HCT116 (cell line): ENCODE results near the gene DCDC2. TPM values are rescaled to one million over a fixed set of nuclear protein-coding genes. Genes with fewer than 3 reads are reported as not detected.

Source experiments
- ATAC-seq: fragments of 200-7000 bp; cut with Tn5 transposase; 2 replicates; pipeline ENCODE4 v1.9.1; 2020; ENCODE audit warnings: mild to moderate bottlenecking, moderate library complexity
- BruUV-seq: library from RNA; stranded (reverse); fragments of 400-500 nt; replicated peaks from 2 replicates; lab custom pipeline; 2021; lab: Mats Ljungman, UMichigan
- CTCF ChIA-PET: fragments of 300-600 bp; sonication (Branson Sonifier 250); formaldehyde crosslinking; loops from one replicate; lab custom pipeline; 2021; ENCODE audit warnings: antibody characterized with exemption; lab: Charles Lee
- POLR2A ChIA-PET: fragments of 300-600, 350-600 bp; sonication (Branson Sonifier 250); formaldehyde crosslinking; loops from one replicate; lab custom pipeline; 2021; ENCODE audit warnings: antibody characterized with exemption; lab: Charles Lee
- RAD21 ChIA-PET, 2 experiments: fragments of 300-600 bp; sonication (Branson Sonifier 250); formaldehyde crosslinking; loops; one replicate each; lab custom pipeline; 2023; ENCODE audit warnings: low total read pairs in 2 of 2; ENCODE audit not compliant: uncharacterized antibody in 2 of 2, unreplicated experiment in 2 of 2, low non-redundant PET in 1 of 2; lab: Charles Lee
- DNase-seq: peaks from one replicate; pipeline ENCODE4 v3.0.0-alpha.2; 2010; ENCODE audit warnings: low read depth, low spot score
- H2AFZ ChIP-seq: fragments of 200-600 bp; shearing (Covaris generic), sonication (generic); 2 replicates; pipeline ENCODE4 v1.6.1; 2017; ENCODE audit warnings: low read depth, mixed run types, mixed read lengths, antibody characterized with exemption, low read length; ENCODE audit not compliant: poor library complexity, severe bottlenecking
- H3K27ac ChIP-seq: 2 replicates; pipeline ENCODE4 v1.5.1; 2012; ENCODE audit warnings: low read depth, low read length
- H3K27me3 ChIP-seq: fragments of 200-600 bp; sonication (generic); 2 replicates; pipeline ENCODE4 v1.6.1; 2016; ENCODE audit warnings: mixed run types, low read length, mixed read lengths; ENCODE audit not compliant: insufficient read depth
- H3K36me3 ChIP-seq, 2 experiments: fragments of 200-500 bp in 1 of 2; fragments of 200-600 bp in 1 of 2; sonication (Bioruptor generic) in 1 of 2; sonication (generic) in 1 of 2; 2 replicates each; pipeline versions ENCODE4 v1.5.1 to v1.6.1; 2014 to 2016; ENCODE audit warnings: low read length in 2 of 2, inconsistent platforms in 1 of 2, mixed read lengths in 1 of 2, mixed run types in 1 of 2; ENCODE audit not compliant: insufficient read depth in 2 of 2, control insufficient read depth in 1 of 2
- H3K4me1 ChIP-seq, 2 experiments: fragments of 200-600 bp in 1 of 2; sonication (generic) in 1 of 2; 2 replicates each; pipeline versions ENCODE4 v1.5.1 to v1.6.1; 2012 to 2017; ENCODE audit warnings: low read length in 2 of 2, inconsistent platforms in 1 of 2, mild to moderate bottlenecking in 1 of 2, mixed read lengths in 1 of 2, mixed run types in 1 of 2, moderate library complexity in 1 of 2; ENCODE audit not compliant: insufficient read depth in 2 of 2, control insufficient read depth in 1 of 2
- H3K4me2 ChIP-seq: fragments of 200-600 bp; sonication (generic); 2 replicates; pipeline ENCODE4 v1.6.1; 2017; ENCODE audit warnings: mixed run types, low read length, mixed read lengths
- H3K4me3 ChIP-seq, 2 experiments: fragments of 200-600 bp in 1 of 2; sonication (generic) in 1 of 2; replicated peaks in 1 of 2; 2 replicates each; pipeline ENCODE4 v1.5.1; 2011 to 2016; ENCODE audit warnings: low read length in 2 of 2, control low read depth in 1 of 2, low read depth in 1 of 2, mild to moderate bottlenecking in 1 of 2, mixed read lengths in 1 of 2, mixed run types in 1 of 2
- H3K79me2 ChIP-seq: fragments of 200-600 bp; sonication (generic); 2 replicates; pipeline ENCODE4 v1.6.1; 2017; ENCODE audit warnings: mild to moderate bottlenecking, mixed run types, low read length, moderate library complexity, mixed read lengths; ENCODE audit not compliant: insufficient read depth
- H3K9ac ChIP-seq: fragments of 200-600 bp; sonication (generic); 2 replicates; pipeline ENCODE4 v1.6.1; 2016; ENCODE audit warnings: low read length, mixed read lengths
- H3K9me2 ChIP-seq: fragments of 200-600 bp; sonication (generic), shearing (Covaris generic); 2 replicates; pipeline ENCODE4 v1.6.1; 2017; ENCODE audit warnings: mixed run types, mild to moderate bottlenecking, moderate library complexity; ENCODE audit not compliant: insufficient read depth
- H3K9me3 ChIP-seq, 2 experiments: fragments of 200-500 bp in 1 of 2; fragments of 200-600 bp in 1 of 2; sonication (Bioruptor generic) in 1 of 2; sonication (generic) in 1 of 2; 2 replicates each; pipeline ENCODE4 v1.6.1; 2014 to 2017; ENCODE audit warnings: low read length in 2 of 2, mixed read lengths in 2 of 2, inconsistent platforms in 1 of 2, low read depth in 1 of 2, mild to moderate bottlenecking in 1 of 2, mixed run types in 1 of 2, moderate library complexity in 1 of 2; ENCODE audit not compliant: control insufficient read depth in 1 of 2, insufficient read depth in 1 of 2
- H4K20me1 ChIP-seq: fragments of 200-600 bp; sonication (generic), shearing (Covaris generic); 2 replicates; pipeline ENCODE4 v1.6.1; 2017; ENCODE audit warnings: mixed run types, mild to moderate bottlenecking, moderate library complexity; ENCODE audit not compliant: insufficient read depth
- CTCF ChIP-seq, 3 experiments: fragments of 200-600 bp in 1 of 3; sonication (generic) in 1 of 3; IDR thresholded peaks in 2 of 3; conservative IDR thresholded peaks in 1 of 3; 2 replicates each; pipeline ENCODE4 v1.5.1; 2012 to 2017; ENCODE audit warnings: low read depth in 2 of 3, low read length in 2 of 3, antibody characterized with exemption in 1 of 3, borderline replicate concordance in 1 of 3, control low read depth in 1 of 3, mild to moderate bottlenecking in 1 of 3, mixed read lengths in 1 of 3, mixed run types in 1 of 3, moderate library complexity in 1 of 3; ENCODE audit not compliant: insufficient read depth in 1 of 3
- EGR1 ChIP-seq: IDR thresholded peaks from 2 replicates; pipeline ENCODE4 v1.6.1; 2012; ENCODE audit warnings: low read depth
- EZH2phosphoT487 ChIP-seq: fragments of 200-600 bp; IDR thresholded peaks from 2 replicates; pipeline ENCODE4 v1.6.1; 2018; ENCODE audit warnings: antibody characterized with exemption, borderline replicate concordance
- MAX ChIP-seq: IDR thresholded peaks from 2 replicates; pipeline ENCODE4 v1.6.1; 2012
- POLR2AphosphoS5 ChIP-seq: IDR thresholded peaks from 2 replicates; pipeline ENCODE4 v1.6.1; 2011; ENCODE audit warnings: mild to moderate bottlenecking, low read depth, low read length, moderate library complexity
- ZBTB33 ChIP-seq: IDR thresholded peaks from 2 replicates; pipeline ENCODE4 v1.6.1; 2011; ENCODE audit warnings: mild to moderate bottlenecking, low read length, moderate library complexity; ENCODE audit not compliant: insufficient replicate concordance; ENCODE audit errors: extremely low read depth
- ZFX ChIP-seq: fragments of 450-650 bp; IDR thresholded peaks from 2 replicates; pipeline ENCODE4 v1.6.1; 2017
- intact Hi-C: fragments of 100-400 bp; cut with micrococcal nuclease; formaldehyde crosslinking; loops from 2 replicates; pipeline ENCODE4 v1.10.0; 2022
- total RNA-seq: library from RNA; stranded (reverse); gene quantifications from one replicate; pipeline ENCODE4 v1.2.1, GENCODE V29; 2021; ENCODE audit not compliant: unreplicated experiment

DCDC2 gene
- total RNA-seq, 1 experiment from 2014 or later: 0.17 TPM

GRCh38 chr6:24219670-24220069 lies 138.2 kb downstream of the DCDC2 start (continued):
- TF ChIP-seq ZFX: no peak
- no peak for TF ChIP-seq ZBTB33
- no peak for TF ChIP-seq EGR1
- TF ChIP-seq CTCF (IDR thresholded peaks at IDR 0.05 in 2 of 3, conservative IDR thresholded peaks at IDR 0.05 in 1 of 3; ENCODE audit: borderline replicate concordance in 1 of 3, insufficient read depth in 1 of 3, low read depth in 2 of 3, low read length in 2 of 3): no peak

- Histone ChIP-seq H3K4me1 (no peaks in the 10 kb centered on the region), H3K9me3 (no peaks in the 10 kb centered on the region), H2AFZ (no peak overlapping the region), H3K79me2 (no peaks in the 10 kb centered on the region), H3K9me2 (no peaks in the 10 kb centered on the region), H3K4me2 (no peak overlapping the region), H4K20me1 (no peaks in the 10 kb centered on the region), H3K27me3 (0 out of 2 replicates have a peak, but pooled peaks cover 2% of the 10 kb centered on the region), H3K36me3 (no peaks in the 10 kb centered on the region), H3K4me3 (no peak overlapping the region), H3K27ac (no peak overlapping the region), H3K9ac (no peak overlapping the region)
- ATAC-seq: no peak
- CTCF ChIA-PET: no interaction called here
- intact Hi-C loops: no loop called here
- POLR2A ChIA-PET: no interaction called here
- BruUV-seq: no TSS peak
- no peak for TF ChIP-seq EZH2phosphoT487
- TF ChIP-seq POLR2AphosphoS5: no peak
- TF ChIP-seq MAX: no peak
- RAD21 ChIA-PET: no interaction called here
- DNase-seq: no peak
Observed at GRCh38 chr6:24214984-24215383, 142.9 kb downstream of the DCDC2 start.
